GM12878 (cell line): ENCODE measurements around the gene NECTIN1.

Experiments used
- BCL11A ChIP-seq: IDR thresholded peaks from 2 replicates; pipeline ENCODE4 v1.6.1; 2011; ENCODE audit warnings: low read depth, low read length
- EP300 ChIP-seq, 2 experiments: fragments of 150-350 bp in 1 of 2; IDR thresholded peaks; 2 replicates each; pipeline ENCODE4 v1.6.1; 2011 to 2012; ENCODE audit warnings: low read depth in 2 of 2, low read length in 2 of 2, borderline replicate concordance in 1 of 2, improper control_type of control experiment in 1 of 2, inconsistent platforms in 1 of 2; ENCODE audit not compliant: control insufficient read depth in 1 of 2
- ESRRA ChIP-seq: IDR thresholded peaks from 2 replicates; pipeline ENCODE4 v1.6.1; 2012; ENCODE audit warnings: mild to moderate bottlenecking, low read length, improper control_type of control experiment
- EZH2 ChIP-seq: IDR thresholded peaks from 2 replicates; pipeline ENCODE4 v1.6.1; 2012; ENCODE audit warnings: low read depth, mild to moderate bottlenecking, control low read depth, inconsistent platforms, low read length, borderline replicate concordance; ENCODE audit not compliant: control insufficient read depth
- GABPA ChIP-seq: IDR thresholded peaks from 2 replicates; pipeline ENCODE4 v1.6.1; 2014; ENCODE audit warnings: antibody characterized with exemption, low read depth, mild to moderate bottlenecking, inconsistent platforms
- HDAC2 ChIP-seq: fragments of 200-600 bp; sonication (generic); IDR thresholded peaks from 2 replicates; pipeline ENCODE4 v1.6.1; 2017
- NFIC ChIP-seq: IDR thresholded peaks from 2 replicates; pipeline ENCODE4 v1.6.1; 2012; ENCODE audit warnings: low read depth, mild to moderate bottlenecking, inconsistent platforms, low read length, moderate library complexity
- TF ChIP-seq, protein P1 (sequence below), 3 experiments: IDR thresholded peaks in 2 of 3; conservative IDR thresholded peaks in 1 of 3; 2 replicates each; pipeline ENCODE4 v1.5.1; 2011; ENCODE audit warnings: low read depth in 3 of 3, low read length in 3 of 3, mild to moderate bottlenecking in 3 of 3, control low read depth in 2 of 3, moderate library complexity in 2 of 3, inconsistent platforms in 1 of 3, mixed read lengths in 1 of 3; ENCODE audit not compliant: control insufficient read depth in 2 of 3, insufficient read depth in 1 of 3; ENCODE audit errors: extremely low read depth in 1 of 3
- TF ChIP-seq, protein P2 (sequence below): fragments of 450-650 bp; IDR thresholded peaks from 2 replicates; pipeline ENCODE4 v1.6.1; 2017; ENCODE audit warnings: mild to moderate bottlenecking, low read depth, inconsistent platforms; ENCODE audit not compliant: poor library complexity, severe bottlenecking

DNA sequence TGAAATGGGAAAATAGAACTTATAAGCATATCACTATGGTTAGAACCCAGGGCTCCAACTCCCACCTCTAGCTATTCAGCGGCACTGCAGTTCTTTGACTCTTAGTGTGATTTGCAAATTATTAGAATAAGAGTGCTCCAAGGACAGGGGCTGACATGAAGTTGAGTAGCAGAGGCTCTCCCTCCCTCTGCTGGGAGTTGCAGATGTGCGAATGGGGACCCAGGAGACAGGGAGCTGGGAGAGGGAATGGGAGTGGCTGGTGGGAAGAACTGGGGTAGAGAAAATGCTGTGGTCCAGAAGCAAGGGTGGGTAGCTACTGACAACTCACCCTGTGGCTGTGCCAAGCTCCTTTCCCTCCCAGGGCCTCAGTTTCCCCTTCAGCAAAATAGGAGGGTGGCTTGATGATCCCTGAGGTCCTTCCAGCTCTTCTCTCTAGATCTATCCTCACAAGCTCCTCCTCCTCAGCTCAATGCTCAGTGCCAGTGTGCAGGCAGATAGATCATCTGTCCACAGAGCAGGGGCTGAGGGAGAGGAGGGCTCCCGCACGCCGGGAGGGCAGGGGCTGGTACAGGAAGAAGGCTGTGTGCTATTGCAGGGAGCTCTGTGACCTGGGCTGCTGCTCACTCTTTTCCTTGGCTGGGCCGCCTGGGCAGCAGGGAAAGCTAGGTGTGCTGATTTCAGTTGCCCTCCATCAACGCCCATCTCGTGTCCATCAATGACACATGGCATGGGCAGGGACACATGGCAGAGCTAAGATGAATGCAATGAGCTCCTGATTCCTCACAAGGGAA, 99.0 kb downstream of the NECTIN1 start:
- TF ChIP-seq EP300 (IDR thresholded peaks at IDR 0.05; ENCODE audit: borderline replicate concordance in 1 of 2, control insufficient read depth in 1 of 2, low read depth in 2 of 2, low read length in 2 of 2), result no peak
- TF ChIP-seq, protein P1, sequence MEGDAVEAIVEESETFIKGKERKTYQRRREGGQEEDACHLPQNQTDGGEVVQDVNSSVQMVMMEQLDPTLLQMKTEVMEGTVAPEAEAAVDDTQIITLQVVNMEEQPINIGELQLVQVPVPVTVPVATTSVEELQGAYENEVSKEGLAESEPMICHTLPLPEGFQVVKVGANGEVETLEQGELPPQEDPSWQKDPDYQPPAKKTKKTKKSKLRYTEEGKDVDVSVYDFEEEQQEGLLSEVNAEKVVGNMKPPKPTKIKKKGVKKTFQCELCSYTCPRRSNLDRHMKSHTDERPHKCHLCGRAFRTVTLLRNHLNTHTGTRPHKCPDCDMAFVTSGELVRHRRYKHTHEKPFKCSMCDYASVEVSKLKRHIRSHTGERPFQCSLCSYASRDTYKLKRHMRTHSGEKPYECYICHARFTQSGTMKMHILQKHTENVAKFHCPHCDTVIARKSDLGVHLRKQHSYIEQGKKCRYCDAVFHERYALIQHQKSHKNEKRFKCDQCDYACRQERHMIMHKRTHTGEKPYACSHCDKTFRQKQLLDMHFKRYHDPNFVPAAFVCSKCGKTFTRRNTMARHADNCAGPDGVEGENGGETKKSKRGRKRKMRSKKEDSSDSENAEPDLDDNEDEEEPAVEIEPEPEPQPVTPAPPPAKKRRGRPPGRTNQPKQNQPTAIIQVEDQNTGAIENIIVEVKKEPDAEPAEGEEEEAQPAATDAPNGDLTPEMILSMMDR (IDR thresholded peaks at IDR 0.05 in 2 of 3, conservative IDR thresholded peaks at IDR 0.05 in 1 of 3; ENCODE audit: control insufficient read depth in 2 of 3, extremely low read depth in 1 of 3, insufficient read depth in 1 of 3, low read depth in 3 of 3, low read length in 3 of 3), result no peak
- no peak for TF ChIP-seq HDAC2
- no peak for TF ChIP-seq BCL11A
- no peak for TF ChIP-seq EZH2
- TF ChIP-seq, protein P2, sequence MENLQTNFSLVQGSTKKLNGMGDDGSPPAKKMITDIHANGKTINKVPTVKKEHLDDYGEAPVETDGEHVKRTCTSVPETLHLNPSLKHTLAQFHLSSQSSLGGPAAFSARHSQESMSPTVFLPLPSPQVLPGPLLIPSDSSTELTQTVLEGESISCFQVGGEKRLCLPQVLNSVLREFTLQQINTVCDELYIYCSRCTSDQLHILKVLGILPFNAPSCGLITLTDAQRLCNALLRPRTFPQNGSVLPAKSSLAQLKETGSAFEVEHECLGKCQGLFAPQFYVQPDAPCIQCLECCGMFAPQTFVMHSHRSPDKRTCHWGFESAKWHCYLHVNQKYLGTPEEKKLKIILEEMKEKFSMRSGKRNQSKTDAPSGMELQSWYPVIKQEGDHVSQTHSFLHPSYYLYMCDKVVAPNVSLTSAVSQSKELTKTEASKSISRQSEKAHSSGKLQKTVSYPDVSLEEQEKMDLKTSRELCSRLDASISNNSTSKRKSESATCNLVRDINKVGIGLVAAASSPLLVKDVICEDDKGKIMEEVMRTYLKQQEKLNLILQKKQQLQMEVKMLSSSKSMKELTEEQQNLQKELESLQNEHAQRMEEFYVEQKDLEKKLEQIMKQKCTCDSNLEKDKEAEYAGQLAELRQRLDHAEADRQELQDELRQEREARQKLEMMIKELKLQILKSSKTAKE, result no peak
- TF ChIP-seq ESRRA, result no peak
- no peak for TF ChIP-seq NFIC
- no peak for TF ChIP-seq GABPA
